ENCODE measurements around the gene SMS. TPM values are rescaled to one million over a fixed set of nuclear protein-coding genes. Genes with fewer than 3 reads are reported as not detected.

The SMS gene
- total and polyA plus RNA-seq, 2 donors (not counting 1 experiment from before 2014, with no cell fraction given), result 7.0 to 30.5 TPM

- no peak overlapping the region for H3K4me2 ChIP-seq (replicated peaks; ENCODE audit: low read depth, low read length, poor library complexity, severe bottlenecking)
Observed at GRCh38 chrX:21911481-21911880, 29.0 kb upstream of the SMS start.

GRCh38 chrX:21912220-21912619, 28.3 kb upstream of the SMS start:
- Histone ChIP-seq H3K9ac (ENCODE audit: low read length) (no peak overlapping the region), H3K36me3 (replicated peaks in 1 of 2; ENCODE audit: control extremely low read depth in 1 of 2, control insufficient read depth in 1 of 2, extremely low read depth in 1 of 2, insufficient read depth in 2 of 2, low read length in 1 of 2) (no peaks in the 10 kb centered on the region), H3K4me3 (ENCODE audit: control extremely low read depth in 1 of 5, extremely low read depth in 1 of 5, insufficient read depth in 1 of 5, low read depth in 2 of 5, low read length in 4 of 5) (no peak overlapping the region), H4K20me1 (ENCODE audit: control insufficient read depth, insufficient read depth, low read length, poor library complexity, severe bottlenecking) (no peaks in the 10 kb centered on the region), H3K4me1 (ENCODE audit: control insufficient read depth in 2 of 2, insufficient read depth in 2 of 2, low read length in 2 of 2) (no peaks in the 10 kb centered on the region), H3K9me3 (ENCODE audit: control extremely low read depth in 1 of 3, control insufficient read depth in 2 of 3, insufficient read depth in 1 of 3, low read length in 2 of 3) (no peaks in the 10 kb centered on the region), H2AFZ (ENCODE audit: insufficient read depth, low read depth, low read length, poor library complexity, severe bottlenecking) (no peak overlapping the region), H3K79me2 (ENCODE audit: control insufficient read depth, insufficient read depth, low read length) (no peaks in the 10 kb centered on the region), H3K27ac (ENCODE audit: low read length in 2 of 2) (no peak overlapping the region), H3K4me2 (replicated peaks; ENCODE audit: low read depth, low read length, poor library complexity, severe bottlenecking) (no peak overlapping the region), H3K27me3 (replicated peaks in 1 of 4; ENCODE audit: control extremely low read depth in 1 of 4, control insufficient read depth in 3 of 4, insufficient read depth in 4 of 4, low read length in 3 of 4) (no peaks in the 10 kb centered on the region)
- H3K27ac Mint-ChIP-seq, result no peak overlapping the region
- H3K4me3 Mint-ChIP-seq, result no peak overlapping the region
- POLR2A ChIA-PET, result no interaction called here
- DNase-seq (no peak), ATAC-seq (ENCODE audit: low read depth) (no peak)
- WGBS (ENCODE audit: insufficient coverage), result no CpG with 5 or more reads among the region's 1 CpG
- CTCF ChIA-PET, result no interaction called here
- TF ChIP-seq EZH2 (IDR thresholded peaks at IDR 0.05; ENCODE audit: borderline replicate concordance, insufficient read depth, low read depth, low read length, poor library complexity, severe bottlenecking) (no peak), CTCF (IDR thresholded peaks at IDR 0.05) (no peak)
- no peaks in the 10 kb centered on the region for H3K27me3 Mint-ChIP-seq
- intact Hi-C loops (cut with micrococcal nuclease), result no loop called here
- no peaks in the 10 kb centered on the region for H3K9me3 Mint-ChIP-seq (ENCODE audit: insufficient read depth)
- H3K4me1 Mint-ChIP-seq, result no peaks in the 10 kb centered on the region

More at GRCh38 chrX:21911481-21911880, 29.0 kb upstream of the SMS start:
- Mint-ChIP-seq H3K4me3 (no peak overlapping the region), H3K27me3 (no peaks in the 10 kb centered on the region), H3K9me3 (ENCODE audit: insufficient read depth) (no peaks in the 10 kb centered on the region), H3K4me1 (no peaks in the 10 kb centered on the region), H3K27ac (no peak overlapping the region)
- WGBS (ENCODE audit: insufficient coverage), result 100% methylated on average over 1 of the region's 4 CpGs
- Histone ChIP-seq H3K36me3 (replicated peaks in 1 of 2; ENCODE audit: control extremely low read depth in 1 of 2, control insufficient read depth in 1 of 2, extremely low read depth in 1 of 2, insufficient read depth in 2 of 2, low read length in 1 of 2) (no peaks in the 10 kb centered on the region), H2AFZ (ENCODE audit: insufficient read depth, low read depth, low read length, poor library complexity, severe bottlenecking) (no peak overlapping the region), H3K79me2 (ENCODE audit: control insufficient read depth, insufficient read depth, low read length) (no peaks in the 10 kb centered on the region), H3K9me3 (ENCODE audit: control extremely low read depth in 1 of 3, control insufficient read depth in 2 of 3, insufficient read depth in 1 of 3, low read length in 2 of 3) (no peaks in the 10 kb centered on the region), H3K9ac (ENCODE audit: low read length) (no peak overlapping the region), H3K27me3 (replicated peaks in 1 of 4; ENCODE audit: control extremely low read depth in 1 of 4, control insufficient read depth in 3 of 4, insufficient read depth in 4 of 4, low read length in 3 of 4) (no peaks in the 10 kb centered on the region), H3K27ac (ENCODE audit: low read length in 2 of 2) (no peak overlapping the region), H4K20me1 (ENCODE audit: control insufficient read depth, insufficient read depth, low read length, poor library complexity, severe bottlenecking) (no peaks in the 10 kb centered on the region), H3K4me3 (ENCODE audit: control extremely low read depth in 1 of 5, extremely low read depth in 1 of 5, insufficient read depth in 1 of 5, low read depth in 2 of 5, low read length in 4 of 5) (no peak overlapping the region), H3K4me1 (ENCODE audit: control insufficient read depth in 2 of 2, insufficient read depth in 2 of 2, low read length in 2 of 2) (no peaks in the 10 kb centered on the region)
- ATAC-seq (ENCODE audit: low read depth) (no peak), DNase-seq (no peak)
- ChIA-PET CTCF (no interaction called here), POLR2A (no interaction called here)
- intact Hi-C loops (cut with micrococcal nuclease), result no loop called here
- no peak for TF ChIP-seq EZH2 (IDR thresholded peaks at IDR 0.05; ENCODE audit: borderline replicate concordance, insufficient read depth, low read depth, low read length, poor library complexity, severe bottlenecking)
- no peak for TF ChIP-seq CTCF (IDR thresholded peaks at IDR 0.05)

Measured in B cell (primary cell).